Measurements from ENCODE around the gene DIS3L2. TPM values are rescaled to one million over a fixed set of nuclear protein-coding genes. Genes with fewer than 3 reads are reported as not detected.
"Not testable (repeated sequence)": the region's sequence is repeated elsewhere in the genome, so short reads cannot be mapped to it uniquely, and the experiment has no call there.

The DIS3L2 gene
- total RNA-seq, 4 donors from 2014 or later = 12.8 to 27.3 (median 16.8) TPM

- Histone ChIP-seq H3K27me3 (no peaks in the 10 kb centered on the region), H3K9me3 (no peaks in the 10 kb centered on the region), H3K4me3 (no peak overlapping the region), H3K27ac (no peak overlapping the region), H3K36me3 (peaks cover 0 to 12% of the 10 kb centered on the region in 2 donors), H3K4me1 (no peaks in the 10 kb centered on the region)
- intact Hi-C loops (cut with DNase I; ENCODE audit: low total_unique reads) = no loop called here
- ATAC-seq (no peak), DNase-seq (no peak)
- TF ChIP-seq CTCF (IDR thresholded peaks at IDR 0.05 in 4 of 5, conservative IDR thresholded peaks at IDR 0.05 in 1 of 5) = no peak
- TF ChIP-seq POLR2A (IDR thresholded peaks at IDR 0.05) = no peak
- in situ Hi-C loops (cut with MboI; ENCODE audit: low sequenced_read_pairs in 4 of 4) = no loop called here
Measured at GRCh38 chr2:232162187-232162586, 200.7 kb downstream of the DIS3L2 start.

DNA sequence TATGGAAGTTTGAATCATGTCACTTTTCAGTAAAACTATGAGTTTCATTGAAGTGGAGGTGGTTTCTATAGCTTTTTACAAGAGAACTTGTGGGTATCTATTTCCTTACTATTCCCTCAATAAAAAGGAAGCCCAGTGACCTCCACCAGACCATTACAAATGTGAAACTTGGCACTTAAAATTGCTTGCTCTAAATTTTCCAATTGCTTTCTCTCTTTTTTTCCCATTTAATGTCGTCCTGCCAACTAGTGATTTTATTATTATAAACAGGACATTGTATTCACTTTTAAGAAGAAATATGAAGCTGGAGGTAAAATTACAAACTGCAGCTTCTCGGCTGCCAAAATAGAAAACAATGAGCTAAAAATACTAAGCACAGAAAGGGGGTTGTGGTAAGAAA, 208.9 kb downstream of the DIS3L2 start:
- H3K9me3 ChIP-seq = no peaks in the 10 kb centered on the region
- peaks cover 21 to 26% of the 10 kb centered on the region in 2 donors for H3K4me1 ChIP-seq
- intact Hi-C loops (cut with DNase I; ENCODE audit: low total_unique reads) = no loop called here
- H3K4me3 ChIP-seq = no peak overlapping the region
- no peak overlapping the region for H3K27ac ChIP-seq
- no peak for DNase-seq
- TF ChIP-seq POLR2A (IDR thresholded peaks at IDR 0.05) (no peak), CTCF (IDR thresholded peaks at IDR 0.05 in 4 of 5, conservative IDR thresholded peaks at IDR 0.05 in 1 of 5) (no peak)
- no peaks in the 10 kb centered on the region for H3K36me3 ChIP-seq
- in situ Hi-C loops (cut with MboI; ENCODE audit: low sequenced_read_pairs in 4 of 4) = no loop called here
- H3K27me3 ChIP-seq = no peaks in the 10 kb centered on the region
- no peak for ATAC-seq

DNA sequence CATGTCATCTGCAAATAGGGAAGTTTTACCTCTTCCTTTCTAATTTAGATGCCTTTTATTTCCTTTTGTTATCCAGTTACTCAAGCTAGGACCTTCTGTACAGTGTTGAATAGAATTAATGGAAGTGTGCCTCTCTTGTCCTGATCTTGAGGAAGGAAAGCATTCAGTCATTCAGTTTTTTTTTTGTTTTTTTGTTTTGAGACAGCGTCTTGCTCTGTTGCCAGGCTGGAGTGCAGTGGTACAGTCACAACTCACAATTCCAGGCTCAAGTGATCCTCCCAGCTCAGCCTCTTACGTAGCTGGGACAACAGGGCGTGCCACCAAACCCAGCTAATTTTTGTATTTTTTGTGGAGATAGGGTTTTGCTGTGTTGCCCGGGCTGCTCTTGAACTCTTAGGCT, 213.1 kb downstream of the DIS3L2 start:
- no peaks in the 10 kb centered on the region for H3K36me3 ChIP-seq
- intact Hi-C loops (cut with DNase I; ENCODE audit: low total_unique reads) = no loop called here
- TF ChIP-seq POLR2A (IDR thresholded peaks at IDR 0.05) (no peak), CTCF (IDR thresholded peaks at IDR 0.05 in 4 of 5, conservative IDR thresholded peaks at IDR 0.05 in 1 of 5) (no peak)
- no peak overlapping the region for H3K4me3 ChIP-seq
- ATAC-seq (no peak), DNase-seq (no peak)
- H3K27ac ChIP-seq = no peak overlapping the region
- in situ Hi-C loops (cut with MboI; ENCODE audit: low sequenced_read_pairs in 4 of 4) = no loop called here
- H3K4me1 ChIP-seq = peaks cover 21 to 22% of the 10 kb centered on the region in 2 donors
- no peaks in the 10 kb centered on the region for H3K9me3 ChIP-seq
- no peaks in the 10 kb centered on the region for H3K27me3 ChIP-seq

DNA sequence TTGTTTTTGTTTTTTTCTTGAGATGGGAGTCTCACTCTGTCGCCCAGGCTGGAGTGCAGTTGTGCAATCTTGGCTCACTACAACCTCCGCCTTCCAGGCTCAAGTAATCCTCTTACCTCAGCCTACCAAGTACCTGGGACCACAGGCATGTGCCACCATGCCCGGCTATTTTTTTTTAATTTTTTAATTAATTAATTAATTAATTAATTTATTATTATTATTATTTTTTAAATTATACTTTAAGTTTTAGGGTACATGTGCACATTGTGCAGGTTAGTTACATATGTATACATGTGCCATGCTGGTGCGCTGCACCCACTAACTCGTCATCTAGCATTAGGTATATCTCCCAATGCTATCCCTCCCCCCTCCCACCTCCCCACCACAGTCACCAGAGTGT, 215.1 kb downstream of the DIS3L2 start:
- H3K9me3 ChIP-seq; ATAC-seq; DNase-seq; in situ Hi-C loops (cut with MboI; ENCODE audit: low sequenced_read_pairs in 4 of 4); H3K27ac ChIP-seq; intact Hi-C loops (cut with DNase I; ENCODE audit: low total_unique reads); H3K27me3 ChIP-seq; H3K4me3 ChIP-seq; H3K4me1 ChIP-seq; H3K36me3 ChIP-seq: not testable (repeated sequence)

GRCh38 chr2:232183279-232183678, 221.8 kb downstream of the DIS3L2 start:
- intact Hi-C loops (cut with DNase I; ENCODE audit: low total_unique reads) = no loop called here
- Histone ChIP-seq H3K27me3 (no peaks in the 10 kb centered on the region), H3K4me1 (no peaks in the 10 kb centered on the region), H3K36me3 (no peaks in the 10 kb centered on the region), H3K9me3 (no peaks in the 10 kb centered on the region), H3K4me3 (no peak overlapping the region), H3K27ac (no peak overlapping the region)
- TF ChIP-seq CTCF (IDR thresholded peaks at IDR 0.05 in 4 of 5, conservative IDR thresholded peaks at IDR 0.05 in 1 of 5) (no peak), POLR2A (IDR thresholded peaks at IDR 0.05) (no peak)
- no peak for DNase-seq
- no peak for ATAC-seq
- in situ Hi-C loops (cut with MboI; ENCODE audit: low sequenced_read_pairs in 4 of 4) = no loop called here

Measured in gastrocnemius medialis (tissue), 4 donors.